ENCODE measurements around the gene CENATAC. TPM values are rescaled to one million over a fixed set of nuclear protein-coding genes. Genes with fewer than 3 reads are reported as not detected.

The CENATAC gene
- total and polyA plus RNA-seq, 9 of the 15 experiments (the other 6 are each of a cell fraction or from before 2014, with no cell fraction given), result 2.4 to 25.5 (median 13.7) TPM

DNA sequence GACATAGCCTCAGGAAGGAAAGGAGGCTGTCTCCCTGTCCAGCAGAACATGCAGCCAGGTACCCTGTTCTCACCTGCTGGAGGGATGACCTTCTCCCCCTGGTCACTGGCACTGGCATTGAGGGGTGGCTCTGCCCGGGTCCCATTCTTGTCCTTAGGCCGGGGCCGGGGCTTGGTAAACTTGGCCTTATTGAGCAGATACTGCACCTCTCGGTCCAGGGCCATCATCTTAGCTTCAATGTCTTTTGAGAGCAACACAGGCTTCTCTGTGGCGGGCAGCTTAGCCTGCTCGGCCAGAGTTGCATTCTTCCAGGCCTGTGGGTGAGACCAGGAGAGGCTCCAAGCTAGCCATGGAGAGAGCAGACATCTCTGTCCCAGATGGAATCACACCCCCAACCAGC is 48.6 kb downstream of the CENATAC start:
- Histone ChIP-seq H3K4me3 (no peak overlapping the region), H3K27ac (ENCODE audit: extremely low read depth, low read depth, low read length) (no peak overlapping the region), H3K9ac (ENCODE audit: insufficient read depth in 1 of 2, low read depth in 2 of 2, low read length in 2 of 2) (no peak overlapping the region), H3K4me1 (replicated peaks in 1 of 2; ENCODE audit: control insufficient read depth in 2 of 2, insufficient read depth in 2 of 2, low read length in 2 of 2) (peaks cover 0 to 4% of the 10 kb centered on the region in 2 experiments; a peak in 2 of 5 replicates), H3K36me3 (ENCODE audit: control insufficient read depth, insufficient read depth, low read length) (peaks cover 72% of the 10 kb centered on the region), H2AFZ (ENCODE audit: low read depth, low read length) (no peak overlapping the region), H3K4me2 (ENCODE audit: insufficient read depth, low read length) (no peak overlapping the region), H3K9me1 (ENCODE audit: control insufficient read depth, insufficient read depth, low read length) (peaks cover 3% of the 10 kb centered on the region), H3K9me3 (replicated peaks; ENCODE audit: control insufficient read depth, insufficient read depth, low read depth, low read length) (no peaks in the 10 kb centered on the region), H3K79me2 (ENCODE audit: control insufficient read depth, insufficient read depth, low read length) (no peaks in the 10 kb centered on the region), H3K27me3 (ENCODE audit: control insufficient read depth in 2 of 2, insufficient read depth in 2 of 2, low read length in 2 of 2) (no peaks in the 10 kb centered on the region), H4K20me1 (replicated peaks; ENCODE audit: control insufficient read depth, insufficient read depth, low read length) (no peaks in the 10 kb centered on the region)
- in situ Hi-C loops (cut with MboI) (no loop called here), intact Hi-C loops (cut with micrococcal nuclease) (no loop called here)
- ATAC-seq (no peak), DNase-seq (ENCODE audit: extremely low read depth in 1 of 4, low spot score in 3 of 4) (peak in 2 of 4 experiments; percentile 4 to 5), FAIRE-seq (no peak)
- CTCF ChIA-PET (ENCODE audit: low intra/inter-chr PET ratio), result interaction anchor here (0.6 kb wide), 1 partner anchor 225 kb away, joined by 3 read pairs; no protein-coding TSS in a partner anchor
- POLR2A ChIA-PET, result interaction anchor here (1.1 to 9.3 kb wide), 5 partner anchors 8 to 48 kb away, joined by 3 to 132 read pairs (median 5); partner anchors contain the start of genes HYOU1 and VPS11
- WGBS (ENCODE audit: insufficient coverage, low coverage, missing lambda C conversion rate), result 98% methylated on average over 6 of the region's 6 CpGs
- BruUV-seq (replicated peaks), result no TSS peak
- no peak for TF ChIP-seq SIX5 (IDR thresholded peaks at IDR 0.05; ENCODE audit: borderline replicate concordance in 1 of 2, insufficient read depth in 1 of 2, low read depth in 1 of 2, low read length in 2 of 2)
- TF ChIP-seq, protein P1, sequence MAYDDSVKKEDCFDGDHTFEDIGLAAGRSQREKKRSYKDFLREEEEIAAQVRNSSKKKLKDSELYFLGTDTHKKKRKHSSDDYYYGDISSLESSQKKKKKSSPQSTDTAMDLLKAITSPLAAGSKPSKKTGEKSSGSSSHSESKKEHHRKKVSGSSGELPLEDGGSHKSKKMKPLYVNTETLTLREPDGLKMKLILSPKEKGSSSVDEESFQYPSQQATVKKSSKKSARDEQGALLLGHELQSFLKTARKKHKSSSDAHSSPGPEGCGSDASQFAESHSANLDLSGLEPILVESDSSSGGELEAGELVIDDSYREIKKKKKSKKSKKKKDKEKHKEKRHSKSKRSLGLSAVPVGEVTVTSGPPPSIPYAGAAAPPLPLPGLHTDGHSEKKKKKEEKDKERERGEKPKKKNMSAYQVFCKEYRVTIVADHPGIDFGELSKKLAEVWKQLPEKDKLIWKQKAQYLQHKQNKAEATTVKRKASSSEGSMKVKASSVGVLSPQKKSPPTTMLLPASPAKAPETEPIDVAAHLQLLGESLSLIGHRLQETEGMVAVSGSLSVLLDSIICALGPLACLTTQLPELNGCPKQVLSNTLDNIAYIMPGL (CRISPR knock-in tag; IDR thresholded peaks at IDR 0.05), result no peak
- peak; percentile 55 for TF ChIP-seq RBFOX2 (IDR thresholded peaks at IDR 0.05; ENCODE audit: low read depth, low read length)
- 0 out of 2 replicates have a peak, but pooled peaks have one; percentile 28 for TF ChIP-seq POLR2G (IDR thresholded peaks at IDR 0.05; ENCODE audit: low read depth, low read length)
